Osteoblast (primary cell): Measurements from ENCODE around the gene LRMDA. TPM values are rescaled to one million over a fixed set of nuclear protein-coding genes. Genes with fewer than 3 reads are reported as not detected.

Experiments
- DNase-seq: peaks from one replicate; pipeline ENCODE4 v3.0.0; 2011; ENCODE audit warnings: low spot score, mixed read lengths; ENCODE audit not compliant: insufficient read length; ENCODE audit errors: missing footprints
- H2AFZ ChIP-seq: 2 replicates; pipeline ENCODE4 v1.6.0; 2011; ENCODE audit warnings: mild to moderate bottlenecking, low read length
- H3K27ac ChIP-seq: 2 replicates; pipeline ENCODE4 v1.5.1; 2011; ENCODE audit warnings: mild to moderate bottlenecking, low read depth, low read length, moderate library complexity
- H3K27me3 ChIP-seq: 2 replicates; pipeline ENCODE4 v1.6.0; 2012; ENCODE audit warnings: mild to moderate bottlenecking, control low read depth, inconsistent platforms, low read length, moderate library complexity; ENCODE audit not compliant: insufficient read depth
- H3K36me3 ChIP-seq: 2 replicates; pipeline ENCODE4 v1.5.1; 2011; ENCODE audit warnings: mild to moderate bottlenecking, low read length, control low read depth, moderate library complexity; ENCODE audit not compliant: insufficient read depth
- H3K4me1 ChIP-seq: 2 replicates; pipeline ENCODE4 v1.5.1; 2011; ENCODE audit warnings: mild to moderate bottlenecking, low read length, control low read depth, moderate library complexity; ENCODE audit not compliant: insufficient read depth
- H3K4me2 ChIP-seq: 2 replicates; pipeline ENCODE4 v1.6.0; 2011; ENCODE audit warnings: mild to moderate bottlenecking, low read length; ENCODE audit not compliant: insufficient read depth
- H3K4me3 ChIP-seq: fragments of 200-600 bp; sonication (generic); 3 replicates; pipeline ENCODE4 v1.5.1; 2012; ENCODE audit warnings: mild to moderate bottlenecking, low read length, inconsistent platforms; ENCODE audit not compliant: insufficient read depth
- H3K79me2 ChIP-seq: 2 replicates; pipeline ENCODE4 v1.6.0; 2012; ENCODE audit warnings: mild to moderate bottlenecking, low read length, control low read depth, inconsistent platforms; ENCODE audit not compliant: insufficient read depth
- H3K9me3 ChIP-seq: 2 replicates; pipeline ENCODE4 v1.5.1; 2011; ENCODE audit warnings: low read depth, low read length, control low read depth
- H4K20me1 ChIP-seq: 2 replicates; pipeline ENCODE4 v1.6.0; 2012; ENCODE audit warnings: mild to moderate bottlenecking, low read length, control low read depth; ENCODE audit not compliant: insufficient read depth
- total RNA-seq: library from RNA; depleted of rRNA; stranded (reverse); fragments of >200 nt; gene quantifications from 2 replicates; pipeline ENCODE4 v1.2.3, GENCODE V29; 2012
- TF ChIP-seq, protein P1 (sequence below): IDR thresholded peaks from 2 replicates; pipeline ENCODE4 v1.5.1; 2011; ENCODE audit warnings: mild to moderate bottlenecking, low read depth, low read length, moderate library complexity; ENCODE audit errors: extremely low read depth

LRMDA gene
- total RNA-seq, 1 donor = 18.5 TPM

DNA sequence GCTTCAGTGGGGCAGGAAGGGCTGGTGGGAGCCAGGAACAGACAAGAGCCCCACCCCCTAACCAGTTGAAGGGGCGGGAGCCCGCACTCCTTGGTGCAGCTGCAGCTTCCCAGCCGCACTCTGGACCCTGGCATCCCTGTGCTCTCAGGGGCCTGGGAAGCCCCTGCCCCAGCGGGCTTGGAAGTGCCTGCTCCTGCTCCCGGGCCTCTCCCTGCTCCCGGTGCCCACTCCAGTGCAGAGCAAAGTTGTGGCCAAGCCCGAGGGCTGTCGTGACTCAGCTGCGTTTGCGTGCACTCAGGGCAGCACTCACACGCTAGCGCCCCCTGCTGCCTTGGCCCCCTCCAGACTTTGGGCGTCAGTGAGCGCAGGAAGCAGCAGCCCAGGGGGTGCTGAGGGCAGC, 883.8 kb downstream of the LRMDA start:
- H3K79me2 ChIP-seq = no peaks in the 10 kb centered on the region
- H3K27me3 ChIP-seq = no peaks in the 10 kb centered on the region
- H3K27ac ChIP-seq = no peak overlapping the region
- TF ChIP-seq, protein P1, sequence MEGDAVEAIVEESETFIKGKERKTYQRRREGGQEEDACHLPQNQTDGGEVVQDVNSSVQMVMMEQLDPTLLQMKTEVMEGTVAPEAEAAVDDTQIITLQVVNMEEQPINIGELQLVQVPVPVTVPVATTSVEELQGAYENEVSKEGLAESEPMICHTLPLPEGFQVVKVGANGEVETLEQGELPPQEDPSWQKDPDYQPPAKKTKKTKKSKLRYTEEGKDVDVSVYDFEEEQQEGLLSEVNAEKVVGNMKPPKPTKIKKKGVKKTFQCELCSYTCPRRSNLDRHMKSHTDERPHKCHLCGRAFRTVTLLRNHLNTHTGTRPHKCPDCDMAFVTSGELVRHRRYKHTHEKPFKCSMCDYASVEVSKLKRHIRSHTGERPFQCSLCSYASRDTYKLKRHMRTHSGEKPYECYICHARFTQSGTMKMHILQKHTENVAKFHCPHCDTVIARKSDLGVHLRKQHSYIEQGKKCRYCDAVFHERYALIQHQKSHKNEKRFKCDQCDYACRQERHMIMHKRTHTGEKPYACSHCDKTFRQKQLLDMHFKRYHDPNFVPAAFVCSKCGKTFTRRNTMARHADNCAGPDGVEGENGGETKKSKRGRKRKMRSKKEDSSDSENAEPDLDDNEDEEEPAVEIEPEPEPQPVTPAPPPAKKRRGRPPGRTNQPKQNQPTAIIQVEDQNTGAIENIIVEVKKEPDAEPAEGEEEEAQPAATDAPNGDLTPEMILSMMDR = no peak
- H3K4me1 ChIP-seq = peaks cover 7% of the 10 kb centered on the region
- peaks cover 3% of the 10 kb centered on the region for H3K9me3 ChIP-seq
- H3K36me3 ChIP-seq = no peaks in the 10 kb centered on the region
- no peak overlapping the region for H3K4me3 ChIP-seq
- H3K4me2 ChIP-seq = no peak overlapping the region
- no peaks in the 10 kb centered on the region for H4K20me1 ChIP-seq
- no peak for DNase-seq
- no peak overlapping the region for H2AFZ ChIP-seq

DNA sequence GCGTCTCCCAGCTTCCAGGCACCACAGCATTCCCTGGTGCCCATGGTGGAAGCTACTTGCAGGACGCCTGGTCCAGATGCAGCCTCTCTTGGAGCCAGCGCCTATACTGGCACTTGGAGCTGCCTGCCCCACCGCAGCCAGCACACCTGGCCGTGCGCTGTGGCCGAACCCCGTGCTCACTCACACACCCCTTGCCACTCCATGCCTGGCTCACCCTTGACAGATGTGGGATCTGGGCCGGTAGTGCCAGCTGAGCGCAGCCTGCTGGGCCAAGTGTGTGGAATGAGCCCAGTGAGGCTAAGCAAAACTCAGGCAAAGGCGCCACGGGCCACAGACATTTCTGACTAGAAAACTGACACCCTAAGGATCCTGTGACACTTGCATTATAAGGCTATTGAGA, 884.8 kb downstream of the LRMDA start:
- H3K9me3 ChIP-seq = peaks cover 3% of the 10 kb centered on the region
- TF ChIP-seq, protein P1 = no peak
- no peak for DNase-seq

DNA sequence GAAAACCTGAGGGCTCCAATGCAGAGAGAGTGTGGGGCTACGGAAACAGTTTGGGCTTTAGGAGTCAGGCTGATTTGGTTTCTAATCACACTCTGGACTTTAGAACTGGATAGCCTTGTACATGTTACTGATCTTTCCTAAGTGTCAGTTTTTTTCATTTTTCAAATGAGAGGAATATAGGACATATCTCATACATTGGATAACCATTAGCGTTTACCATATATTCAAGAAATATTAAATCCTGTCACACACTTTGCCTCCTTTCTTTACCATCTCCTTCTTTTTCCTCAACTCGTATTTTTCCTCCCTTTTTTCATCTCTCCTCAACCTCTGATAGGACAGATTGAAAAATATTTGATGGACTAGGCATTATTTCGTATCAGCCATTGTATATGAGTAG, 885.7 kb downstream of the LRMDA start:
- no peak overlapping the region for H3K4me2 ChIP-seq
- no peaks in the 10 kb centered on the region for H3K27me3 ChIP-seq
- no peaks in the 10 kb centered on the region for H4K20me1 ChIP-seq
- H2AFZ ChIP-seq = no peak overlapping the region
- H3K4me1 ChIP-seq = no peaks in the 10 kb centered on the region
- TF ChIP-seq, protein P1 = no peak
- H3K9me3 ChIP-seq = peaks cover 3% of the 10 kb centered on the region
- H3K4me3 ChIP-seq = no peak overlapping the region
- H3K27ac ChIP-seq = no peak overlapping the region
- no peak for DNase-seq
- no peaks in the 10 kb centered on the region for H3K36me3 ChIP-seq
- no peaks in the 10 kb centered on the region for H3K79me2 ChIP-seq

More for the DNA sequence above, 884.8 kb downstream of the LRMDA start:
- Histone ChIP-seq H3K36me3 (no peaks in the 10 kb centered on the region), H3K79me2 (no peaks in the 10 kb centered on the region), H3K27me3 (no peaks in the 10 kb centered on the region), H3K4me1 (no peaks in the 10 kb centered on the region), H3K27ac (no peak overlapping the region), H4K20me1 (no peaks in the 10 kb centered on the region), H3K4me3 (no peak overlapping the region), H2AFZ (no peak overlapping the region), H3K4me2 (no peak overlapping the region)

DNA sequence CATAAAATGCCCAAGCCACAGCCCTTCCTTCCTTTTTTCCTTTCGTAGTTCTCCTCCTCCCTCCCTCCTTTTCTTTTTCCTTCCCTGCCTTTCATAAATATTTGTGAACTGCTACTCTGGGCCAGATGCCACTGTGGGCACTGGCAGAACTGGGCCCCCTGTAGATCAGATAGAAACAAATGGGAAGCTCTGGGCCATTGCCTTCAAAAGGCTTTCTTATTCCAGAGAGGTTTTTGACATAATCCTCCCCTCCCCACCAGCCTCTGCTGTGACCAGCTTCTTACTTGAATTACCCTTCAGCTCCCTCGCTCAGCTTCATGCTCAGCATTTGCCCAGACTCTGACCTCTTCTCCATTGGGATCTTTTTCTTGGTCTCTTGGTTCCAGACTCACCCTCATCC, 886.8 kb downstream of the LRMDA start:
- no peaks in the 10 kb centered on the region for H3K36me3 ChIP-seq
- H3K27me3 ChIP-seq = no peaks in the 10 kb centered on the region
- no peaks in the 10 kb centered on the region for H4K20me1 ChIP-seq
- no peaks in the 10 kb centered on the region for H3K79me2 ChIP-seq
- H3K9me3 ChIP-seq = peaks cover 3% of the 10 kb centered on the region
- H2AFZ ChIP-seq = peak overlapping the region; percentile 54
- H3K4me1 ChIP-seq = no peaks in the 10 kb centered on the region
- no peak overlapping the region for H3K27ac ChIP-seq
- TF ChIP-seq, protein P1 = no peak
- no peak overlapping the region for H3K4me3 ChIP-seq
- no peak for DNase-seq
- no peak overlapping the region for H3K4me2 ChIP-seq
